Measurements from ENCODE around the gene IFT88.

Gene IFT88

GRCh38 chr13:20565115-20565736 lies 1.7 kb upstream of the IFT88 start:
- no peak for DNase-seq

GRCh38 chr13:20566468-20566897 lies 474 bp upstream of the IFT88 start:
- DNase-seq, result no peak

GRCh38 chr13:20567881-20568528 lies 1.0 kb downstream of the IFT88 start:
- DNase-seq, result no peak

GRCh38 chr13:20570517-20570916 lies 3.6 kb downstream of the IFT88 start:
- DNase-seq, result no peak

GRCh38 chr13:20571676-20572075 lies 4.7 kb downstream of the IFT88 start:
- no peak for DNase-seq

GRCh38 chr13:20573186-20573585 lies 6.2 kb downstream of the IFT88 start:
- no peak for DNase-seq

- no peak for DNase-seq
These were observed 6.7 kb downstream of the IFT88 start for GRCh38 chr13:20573636-20574035.

GRCh38 chr13:20579191-20579590 lies 12.2 kb downstream of the IFT88 start:
- DNase-seq, result no peak

- no peak for DNase-seq
These were observed 13.3 kb downstream of the IFT88 start for GRCh38 chr13:20580257-20580656.

GRCh38 chr13:20582026-20582425 lies 15.1 kb downstream of the IFT88 start:
- DNase-seq, result no peak

- no peak for DNase-seq
These were observed 16.9 kb downstream of the IFT88 start for GRCh38 chr13:20583803-20584293.

GRCh38 chr13:20585371-20585770 lies 18.4 kb downstream of the IFT88 start:
- DNase-seq, result no peak

- DNase-seq, result no peak
These were observed 21.7 kb downstream of the IFT88 start for GRCh38 chr13:20588529-20589110.

GRCh38 chr13:20590561-20590960 lies 23.6 kb downstream of the IFT88 start:
- no peak for DNase-seq

GRCh38 chr13:20592606-20593005 lies 25.6 kb downstream of the IFT88 start:
- no peak for DNase-seq

GRCh38 chr13:20594280-20594679 lies 27.3 kb downstream of the IFT88 start:
- DNase-seq, result no peak

- DNase-seq, result no peak
These were observed 40.1 kb downstream of the IFT88 start for GRCh38 chr13:20607015-20607414.

- no peak for DNase-seq
These were observed 41.6 kb downstream of the IFT88 start for GRCh38 chr13:20608438-20609020.

GRCh38 chr13:20609145-20609544 lies 42.2 kb downstream of the IFT88 start:
- DNase-seq, result no peak

- DNase-seq, result no peak
These were observed 43.0 kb downstream of the IFT88 start for GRCh38 chr13:20610006-20610405.

- no peak for DNase-seq
These were observed 49.3 kb downstream of the IFT88 start for GRCh38 chr13:20616059-20616797.

GRCh38 chr13:20623000-20623399 lies 56.0 kb downstream of the IFT88 start:
- no peak for DNase-seq

GRCh38 chr13:20624213-20624612 lies 57.3 kb downstream of the IFT88 start:
- DNase-seq, result no peak
